Nephron progenitor cell (in vitro differentiated cells): ENCODE data around the gene EDA.
"Not testable (repeated sequence)": the region's sequence is repeated elsewhere in the genome, so short reads cannot be mapped to it uniquely, and the experiment has no call there.

ENCODE experiments used
- DNase-seq: peaks from one replicate; pipeline ENCODE4 v3.0.0; 2021
- H3K27ac Mint-ChIP-seq: 2 replicates; pipeline ENCODE4 v1.8.0; 2021; ENCODE audit warnings: mild to moderate bottlenecking, moderate library complexity, mixed read lengths
- H3K27me3 Mint-ChIP-seq: 2 replicates; pipeline ENCODE4 v1.8.0; 2021; ENCODE audit warnings: mild to moderate bottlenecking, low read depth, mixed read lengths; ENCODE audit not compliant: poor library complexity
- H3K36me3 Mint-ChIP-seq: 2 replicates; pipeline ENCODE4 v1.8.0; 2021; ENCODE audit warnings: low read depth, mixed read lengths
- H3K4me1 Mint-ChIP-seq: 2 replicates; pipeline ENCODE4 v1.8.0; 2021; ENCODE audit warnings: mixed read lengths
- H3K4me3 Mint-ChIP-seq: 2 replicates; pipeline ENCODE4 v1.8.0; 2021; ENCODE audit warnings: mild to moderate bottlenecking, moderate library complexity, mixed read lengths
- H3K9me3 Mint-ChIP-seq: 2 replicates; pipeline ENCODE4 v1.8.0; 2021; ENCODE audit warnings: mild to moderate bottlenecking, moderate library complexity, mixed read lengths
- TF ChIP-seq, protein P1 (sequence below): fragments of 200-600 bp; sonication (generic); IDR thresholded peaks from 2 replicates; pipeline ENCODE4 v1.5.0; 2021; ENCODE audit warnings: antibody characterized with exemption

The EDA gene

DNA sequence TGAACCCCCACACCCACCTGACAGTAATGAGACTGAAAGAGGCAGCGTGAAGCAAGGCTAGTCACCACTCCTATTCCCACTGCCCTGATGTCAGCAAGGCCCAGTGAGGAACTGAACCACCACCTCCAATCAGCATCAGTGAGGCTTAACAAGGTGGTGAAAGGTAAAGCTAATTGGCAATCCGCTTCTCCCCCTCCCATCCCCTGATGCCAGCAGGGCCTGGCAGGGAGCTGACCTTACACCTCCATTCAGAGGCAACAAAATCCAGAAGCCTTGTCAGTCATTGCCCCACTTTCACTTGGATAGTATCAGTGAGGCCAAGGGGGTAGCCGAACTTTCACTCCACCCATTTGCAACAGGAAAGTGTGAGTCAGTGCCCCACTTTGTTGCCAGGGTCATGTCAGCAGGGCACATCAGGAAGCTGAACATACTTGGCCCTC is 373.1 kb downstream of the EDA start:
- no peak for DNase-seq
- Mint-ChIP-seq H3K4me1 (no peaks in the 10 kb centered on the region), H3K27ac (no peak overlapping the region), H3K4me3 (no peak overlapping the region), H3K27me3 (peaks cover 2% of the 10 kb centered on the region), H3K36me3 (no peaks in the 10 kb centered on the region), H3K9me3 (peaks cover 13% of the 10 kb centered on the region)
- TF ChIP-seq, protein P1, sequence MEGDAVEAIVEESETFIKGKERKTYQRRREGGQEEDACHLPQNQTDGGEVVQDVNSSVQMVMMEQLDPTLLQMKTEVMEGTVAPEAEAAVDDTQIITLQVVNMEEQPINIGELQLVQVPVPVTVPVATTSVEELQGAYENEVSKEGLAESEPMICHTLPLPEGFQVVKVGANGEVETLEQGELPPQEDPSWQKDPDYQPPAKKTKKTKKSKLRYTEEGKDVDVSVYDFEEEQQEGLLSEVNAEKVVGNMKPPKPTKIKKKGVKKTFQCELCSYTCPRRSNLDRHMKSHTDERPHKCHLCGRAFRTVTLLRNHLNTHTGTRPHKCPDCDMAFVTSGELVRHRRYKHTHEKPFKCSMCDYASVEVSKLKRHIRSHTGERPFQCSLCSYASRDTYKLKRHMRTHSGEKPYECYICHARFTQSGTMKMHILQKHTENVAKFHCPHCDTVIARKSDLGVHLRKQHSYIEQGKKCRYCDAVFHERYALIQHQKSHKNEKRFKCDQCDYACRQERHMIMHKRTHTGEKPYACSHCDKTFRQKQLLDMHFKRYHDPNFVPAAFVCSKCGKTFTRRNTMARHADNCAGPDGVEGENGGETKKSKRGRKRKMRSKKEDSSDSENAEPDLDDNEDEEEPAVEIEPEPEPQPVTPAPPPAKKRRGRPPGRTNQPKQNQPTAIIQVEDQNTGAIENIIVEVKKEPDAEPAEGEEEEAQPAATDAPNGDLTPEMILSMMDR = no peak

DNA sequence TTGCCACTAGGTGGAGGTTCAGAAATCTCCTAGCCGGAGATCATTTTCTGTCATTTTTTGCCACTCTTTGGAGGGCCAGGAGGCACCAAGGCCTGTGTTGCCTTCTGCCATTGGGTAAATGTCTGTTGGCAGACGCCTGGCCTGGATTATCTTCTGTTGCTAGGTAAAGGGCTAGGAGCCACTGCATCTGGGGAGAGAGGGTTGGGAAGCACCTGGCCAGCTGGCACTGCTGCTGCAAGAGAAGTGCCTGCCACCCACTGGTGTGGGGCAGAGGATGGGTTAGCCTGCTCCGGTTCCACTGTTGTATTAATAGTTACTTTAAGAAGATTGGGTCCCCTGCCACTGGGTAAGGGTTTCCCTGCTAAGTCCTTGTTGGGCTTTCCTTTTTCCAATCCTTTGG is 375.8 kb downstream of the EDA start:
- Mint-ChIP-seq H3K27me3 (peaks cover 2% of the 10 kb centered on the region), H3K27ac (no peak overlapping the region), H3K36me3 (peaks cover 1% of the 10 kb centered on the region), H3K9me3 (peaks cover 24% of the 10 kb centered on the region), H3K4me1 (no peaks in the 10 kb centered on the region), H3K4me3 (no peak overlapping the region)
- no peak for DNase-seq
- TF ChIP-seq, protein P1 = no peak

DNA sequence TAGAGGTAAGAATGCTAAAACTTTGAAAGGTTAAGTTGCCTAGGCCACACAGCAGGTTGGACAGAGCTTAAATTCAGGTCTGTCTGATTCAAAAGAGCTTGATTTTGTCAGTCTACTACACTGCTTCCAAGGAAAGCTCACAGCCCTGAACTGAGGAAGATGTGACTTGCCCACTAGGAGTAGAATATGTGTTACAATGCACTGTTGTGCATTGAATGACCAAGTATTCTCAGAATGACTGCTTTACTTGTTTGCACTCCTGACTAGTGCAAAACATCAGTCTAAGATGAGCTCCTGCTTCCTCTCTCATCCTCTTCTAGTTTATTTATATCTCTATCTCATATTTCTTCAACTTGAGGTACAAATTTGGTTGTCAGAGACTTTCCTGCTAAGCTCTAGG is 377.6 kb downstream of the EDA start:
- peaks cover 34% of the 10 kb centered on the region for H3K9me3 Mint-ChIP-seq
- peaks cover 2% of the 10 kb centered on the region for H3K27me3 Mint-ChIP-seq
- DNase-seq = no peak
- TF ChIP-seq, protein P1 = no peak
- H3K4me1 Mint-ChIP-seq = no peaks in the 10 kb centered on the region
- no peak overlapping the region for H3K4me3 Mint-ChIP-seq
- H3K36me3 Mint-ChIP-seq = peaks cover 13% of the 10 kb centered on the region
- H3K27ac Mint-ChIP-seq = no peak overlapping the region

DNA sequence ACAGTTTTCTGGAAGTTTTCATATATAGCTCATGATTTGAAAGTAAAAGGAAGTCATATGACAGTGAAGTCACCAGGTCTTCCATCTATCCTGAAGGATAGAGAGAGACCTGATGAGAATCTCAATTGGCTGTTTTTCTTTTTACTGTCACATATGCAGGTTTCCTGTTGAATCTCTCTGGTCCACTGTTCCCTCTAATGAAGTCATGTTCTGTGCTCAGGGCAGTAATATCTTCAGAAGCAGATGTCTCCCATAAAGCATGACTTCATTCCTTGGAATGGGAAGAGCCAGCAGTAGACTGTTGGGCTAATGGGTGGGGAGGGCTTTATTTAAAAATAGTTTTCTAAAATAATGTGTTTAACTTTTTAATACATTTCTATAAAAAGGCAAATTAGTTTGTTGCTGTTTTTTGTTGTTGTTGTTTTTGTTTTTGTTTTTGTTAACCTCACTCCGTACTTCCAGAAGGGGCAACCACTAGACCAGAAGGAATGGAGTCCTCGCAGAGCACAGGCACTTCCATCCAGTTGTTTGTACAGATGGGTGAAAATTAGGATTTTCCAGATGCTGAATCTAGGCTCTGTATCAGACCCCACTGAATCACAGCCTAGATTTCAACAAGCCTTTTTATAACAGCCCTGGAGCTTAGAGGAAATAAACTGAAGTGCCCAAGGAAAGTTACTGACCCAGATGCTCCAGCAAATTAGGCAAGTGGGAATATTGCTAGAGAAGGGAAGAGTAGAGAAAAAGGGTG is 379.6 kb downstream of the EDA start:
- TF ChIP-seq, protein P1 = no peak
- no peak overlapping the region for H3K27ac Mint-ChIP-seq
- H3K4me3 Mint-ChIP-seq = no peak overlapping the region
- no peak for DNase-seq
- H3K27me3 Mint-ChIP-seq = no peaks in the 10 kb centered on the region
- no peaks in the 10 kb centered on the region for H3K4me1 Mint-ChIP-seq
- peaks cover 18% of the 10 kb centered on the region for H3K36me3 Mint-ChIP-seq
- peaks cover 40% of the 10 kb centered on the region for H3K9me3 Mint-ChIP-seq

DNA sequence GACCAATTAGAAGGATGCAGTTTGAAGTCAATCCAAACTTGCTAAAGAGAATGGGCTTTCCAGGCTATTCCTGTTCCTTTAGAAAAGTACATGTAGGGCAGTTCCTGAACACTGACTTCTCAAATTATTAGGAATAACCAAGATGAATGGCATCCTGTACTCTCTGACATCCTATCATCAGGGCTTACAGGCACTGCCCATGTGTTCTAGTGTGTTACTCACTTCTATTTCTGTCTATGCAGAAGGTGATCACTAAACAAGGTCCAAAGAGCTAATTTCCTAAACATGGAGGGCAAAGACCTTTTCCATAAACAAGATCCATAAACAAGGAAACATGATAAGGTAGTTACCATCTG is 380.2 kb downstream of the EDA start:
- H3K36me3 Mint-ChIP-seq = peaks cover 18% of the 10 kb centered on the region
- no peaks in the 10 kb centered on the region for H3K27me3 Mint-ChIP-seq
- H3K9me3 Mint-ChIP-seq = peaks cover 40% of the 10 kb centered on the region
- TF ChIP-seq, protein P1 = no peak
- no peak overlapping the region for H3K27ac Mint-ChIP-seq
- no peaks in the 10 kb centered on the region for H3K4me1 Mint-ChIP-seq
- H3K4me3 Mint-ChIP-seq = no peak overlapping the region
- no peak for DNase-seq

DNA sequence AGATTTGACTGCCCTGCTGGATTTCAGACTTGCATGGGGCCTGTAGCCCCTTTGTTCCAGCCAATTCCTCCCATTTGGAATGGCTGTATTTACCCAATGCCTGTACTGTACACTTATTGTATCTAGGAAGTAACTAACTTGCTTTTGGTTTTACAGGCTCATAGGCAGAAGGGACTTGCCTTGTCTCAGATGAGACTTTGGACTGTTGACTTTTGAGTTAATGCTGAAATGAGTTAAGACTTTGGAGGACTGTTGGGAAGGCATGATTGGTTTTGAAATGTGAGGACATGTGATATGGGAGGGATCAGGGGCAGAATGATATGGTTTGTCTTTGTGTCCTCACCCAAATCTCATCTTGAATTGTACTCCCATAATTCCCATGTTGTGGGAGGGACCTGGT is 382.4 kb downstream of the EDA start:
- Mint-ChIP-seq H3K9me3 (peaks cover 34% of the 10 kb centered on the region), H3K36me3 (peaks cover 18% of the 10 kb centered on the region)
- H3K4me3 Mint-ChIP-seq, DNase-seq, H3K27me3 Mint-ChIP-seq, H3K27ac Mint-ChIP-seq, H3K4me1 Mint-ChIP-seq: not testable (repeated sequence)
